A204.1 (cell line): Measurements from ENCODE around the gene MANSC4.

Experiments
- FAIRE-seq: peaks from 2 replicates; lab custom pipeline; 2012; peaks lifted over from hg19 to GRCh38; lab: Jason Lieb, UNC

MANSC4 gene

DNA sequence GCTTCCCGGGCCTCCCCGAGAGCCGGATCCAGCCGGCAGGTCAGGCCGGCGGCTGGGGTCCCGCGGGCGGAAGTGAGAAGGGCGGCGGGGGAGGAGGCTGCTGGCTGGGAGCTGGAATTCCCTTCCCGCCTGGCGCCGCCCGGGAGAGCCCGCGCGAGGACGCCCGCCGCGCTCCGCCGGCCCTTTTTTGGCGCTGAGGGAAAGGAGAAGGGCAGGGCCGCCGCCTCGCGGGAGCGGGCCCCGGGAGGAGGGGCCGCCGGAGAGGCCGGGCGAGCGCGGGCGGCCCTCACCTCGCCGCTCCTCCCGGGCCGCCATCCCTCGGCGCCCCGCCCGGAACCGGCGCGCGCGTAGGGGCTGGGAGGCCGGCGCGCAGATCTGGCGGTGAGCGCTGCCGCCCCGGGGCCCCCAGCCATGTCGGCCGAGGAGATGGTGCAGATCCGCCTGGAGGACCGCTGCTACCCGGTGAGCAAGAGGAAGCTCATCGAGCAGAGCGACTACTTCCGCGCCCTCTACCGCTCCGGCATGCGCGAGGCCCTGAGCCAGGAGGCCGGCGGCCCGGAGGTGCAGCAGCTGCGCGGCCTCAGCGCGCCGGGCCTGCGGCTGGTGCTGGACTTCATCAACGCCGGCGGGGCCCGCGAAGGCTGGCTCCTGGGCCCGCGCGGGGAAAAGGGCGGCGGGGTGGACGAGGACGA, at the start of gene MANSC4, which contains the start of gene KLHL42:
Gene MANSC4 (minus strand): TSS at position 317 of the 692 bp plus-strand sequence. CDS start 8,960 bp downstream, outside the sequence.
Gene KLHL42 (plus strand): TSS at position 314 of the 692 bp plus-strand sequence. CDS start 98 bp downstream, at position 412.
- FAIRE-seq = no peak

DNA sequence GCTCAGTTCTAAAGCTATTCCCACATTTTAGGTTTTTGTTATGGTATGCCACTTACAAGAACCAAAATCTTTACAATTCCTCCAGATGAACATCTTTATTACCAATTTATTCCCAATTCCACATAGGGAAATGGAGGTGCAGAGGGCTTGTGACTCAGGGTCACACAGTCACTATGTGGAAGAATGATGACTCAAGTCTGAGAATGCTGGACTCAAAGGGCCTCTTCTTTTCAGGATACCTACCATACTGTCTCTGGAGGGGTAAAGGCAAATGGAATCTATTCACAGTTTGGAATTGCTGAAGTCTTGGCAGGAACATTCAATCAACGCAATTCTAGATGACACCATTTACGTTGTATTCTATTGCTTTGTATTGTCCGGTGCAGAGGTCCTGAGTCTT, 48.2 kb upstream of the MANSC4 start:
- no peak for FAIRE-seq

DNA sequence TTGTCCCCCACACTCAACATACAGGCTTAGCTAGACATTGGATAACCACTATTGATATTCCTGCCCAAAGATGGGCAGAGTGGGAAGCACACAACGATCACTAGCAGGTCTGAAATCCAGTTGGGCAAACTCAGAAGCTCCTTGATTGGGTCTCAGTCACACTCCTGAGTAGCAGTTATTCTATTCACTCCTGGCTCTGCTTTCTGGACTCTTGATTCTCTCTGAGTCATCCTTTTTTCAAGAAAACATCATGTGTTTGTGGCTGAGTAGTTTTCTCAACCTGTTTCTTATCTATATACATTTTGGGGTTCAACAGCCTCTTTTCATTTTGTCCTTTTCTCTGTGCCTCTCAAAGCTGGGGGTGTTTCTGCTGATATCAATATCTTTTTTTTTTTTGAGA, 46.0 kb upstream of the MANSC4 start:
- no peak for FAIRE-seq

DNA sequence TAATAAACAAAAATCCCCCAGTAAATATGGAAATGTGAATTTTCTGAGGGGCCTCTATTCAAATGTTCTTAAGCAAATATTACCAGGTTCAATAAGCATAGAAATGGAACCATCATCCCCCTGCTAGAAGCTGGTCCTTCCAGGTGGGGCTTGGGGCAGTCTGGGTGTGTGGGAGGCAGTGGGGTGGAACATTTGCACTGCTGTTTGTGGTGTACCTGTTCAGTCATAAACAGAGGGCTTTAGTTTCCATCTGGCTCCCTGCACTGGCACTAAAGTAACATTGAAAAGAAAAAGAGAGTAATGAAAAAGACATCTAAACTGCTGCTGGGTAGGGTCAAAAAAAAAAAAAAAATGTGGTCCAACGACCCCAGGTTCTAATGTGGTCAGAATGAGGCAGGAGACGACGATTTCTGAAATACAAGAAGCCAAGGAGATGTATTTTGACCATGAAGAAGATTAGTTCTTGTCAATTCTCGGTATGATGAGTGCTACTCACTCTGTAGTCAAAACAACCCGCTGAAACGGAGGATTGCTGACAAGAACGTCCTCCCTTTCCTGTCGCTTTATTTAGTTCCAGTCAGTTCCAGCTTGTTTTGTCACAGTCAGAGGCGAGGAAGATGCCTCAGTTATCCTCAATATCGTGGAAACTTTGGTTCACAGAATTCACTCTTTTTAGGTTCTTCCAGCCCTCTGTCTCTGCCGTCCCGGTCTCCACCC, 44.2 kb upstream of the MANSC4 start:
- FAIRE-seq = no peak

DNA sequence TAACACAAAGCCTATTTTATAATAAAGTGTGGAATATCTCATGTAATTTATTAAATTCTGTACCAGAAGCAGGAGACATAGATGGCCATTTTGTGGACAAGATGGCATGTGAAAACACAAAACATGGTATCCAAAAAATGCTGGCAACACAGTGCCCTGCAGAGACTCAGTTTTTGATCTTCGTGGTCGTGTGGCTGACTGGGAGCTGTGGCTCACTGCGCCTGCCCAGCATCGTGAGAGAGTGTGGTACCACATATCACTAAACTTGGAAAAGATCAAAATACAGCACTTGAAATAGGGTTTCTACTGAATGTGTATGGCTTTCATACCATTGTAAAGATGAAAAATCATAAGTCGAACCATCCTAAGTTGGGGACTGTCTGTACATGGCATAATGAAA, 43.0 kb upstream of the MANSC4 start:
- FAIRE-seq = no peak

DNA sequence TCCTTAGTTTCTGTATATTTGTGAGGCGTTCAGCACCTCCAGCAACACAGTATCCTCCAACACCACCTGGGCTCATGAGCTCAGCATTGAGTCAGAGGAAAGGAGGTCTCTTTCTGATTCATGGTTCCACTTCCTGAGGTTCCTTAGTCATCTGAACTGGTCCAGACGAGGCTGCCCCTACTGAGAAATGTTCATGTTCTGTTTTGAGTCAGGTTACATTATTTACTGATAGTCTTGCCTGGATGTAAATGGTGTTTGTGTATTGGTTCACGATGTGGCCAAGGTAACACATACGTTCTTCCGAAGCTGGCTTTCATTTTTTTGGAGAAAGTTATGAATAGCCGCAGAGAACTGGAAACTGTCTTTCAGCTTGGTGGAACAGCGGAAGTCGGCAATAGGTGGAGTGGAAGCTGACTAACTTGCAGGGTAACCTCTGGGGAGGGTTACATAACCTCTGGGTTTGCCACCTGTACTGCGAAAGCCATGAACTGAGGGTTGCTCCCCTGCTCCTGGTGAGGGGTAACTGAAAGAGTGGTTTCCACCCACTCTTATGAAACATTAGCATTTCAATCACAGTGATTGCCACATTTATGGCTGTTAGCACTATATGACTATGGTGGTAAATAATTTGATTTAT, 42.2 kb upstream of the MANSC4 start:
- FAIRE-seq = no peak

DNA sequence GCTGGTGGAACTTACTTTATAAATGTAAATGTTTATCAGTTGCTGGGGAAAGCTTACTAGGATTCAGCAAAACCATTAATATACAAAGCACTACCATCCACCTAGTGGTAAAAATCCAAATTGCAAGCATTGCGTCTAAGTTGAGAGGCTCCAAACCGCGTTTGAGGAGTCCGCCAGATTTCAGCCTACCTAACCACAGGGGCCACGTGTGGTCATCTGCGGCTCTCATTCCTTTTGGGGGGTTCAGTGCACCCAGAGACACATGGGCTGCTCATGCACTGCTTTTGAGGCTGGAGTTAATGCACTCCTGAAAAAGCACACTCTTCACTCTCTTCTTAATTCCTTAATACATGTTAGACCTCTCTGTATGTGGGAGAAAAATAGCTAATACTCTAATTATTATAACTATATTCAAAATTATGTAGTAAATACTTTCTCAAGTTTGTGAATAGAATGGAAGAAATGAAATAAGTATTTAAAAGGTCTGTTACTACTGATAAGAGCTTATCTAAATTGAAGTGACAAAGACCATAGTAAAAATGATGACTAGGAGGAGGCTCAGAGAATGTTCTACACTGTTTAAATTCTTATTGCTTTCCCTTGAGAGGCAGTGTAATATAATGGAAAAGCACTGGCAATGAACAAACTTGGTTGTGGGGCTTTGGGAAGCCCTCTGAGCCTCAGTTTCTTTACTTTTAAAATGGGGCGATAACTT, 41.4 kb upstream of the MANSC4 start:
- FAIRE-seq = peak; percentile 80

DNA sequence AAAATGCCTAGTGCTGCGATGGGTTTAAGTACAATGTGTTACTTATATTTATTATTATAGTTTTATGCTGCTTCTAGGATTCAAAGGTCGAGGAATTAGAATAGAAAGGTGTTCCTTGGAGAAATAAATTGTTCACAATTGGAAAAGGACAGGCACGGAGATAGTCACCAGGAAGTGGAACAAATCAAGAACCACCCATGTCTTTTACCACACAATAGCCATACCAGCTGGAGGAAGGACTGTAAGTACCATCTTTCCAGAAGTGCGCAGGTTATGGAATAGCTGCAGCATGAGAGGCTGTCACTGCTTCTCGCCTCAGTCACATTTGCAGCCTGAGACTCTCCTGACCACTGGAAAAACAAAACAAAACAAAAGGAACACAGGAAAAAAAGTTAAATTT, 40.5 kb upstream of the MANSC4 start:
- no peak for FAIRE-seq

DNA sequence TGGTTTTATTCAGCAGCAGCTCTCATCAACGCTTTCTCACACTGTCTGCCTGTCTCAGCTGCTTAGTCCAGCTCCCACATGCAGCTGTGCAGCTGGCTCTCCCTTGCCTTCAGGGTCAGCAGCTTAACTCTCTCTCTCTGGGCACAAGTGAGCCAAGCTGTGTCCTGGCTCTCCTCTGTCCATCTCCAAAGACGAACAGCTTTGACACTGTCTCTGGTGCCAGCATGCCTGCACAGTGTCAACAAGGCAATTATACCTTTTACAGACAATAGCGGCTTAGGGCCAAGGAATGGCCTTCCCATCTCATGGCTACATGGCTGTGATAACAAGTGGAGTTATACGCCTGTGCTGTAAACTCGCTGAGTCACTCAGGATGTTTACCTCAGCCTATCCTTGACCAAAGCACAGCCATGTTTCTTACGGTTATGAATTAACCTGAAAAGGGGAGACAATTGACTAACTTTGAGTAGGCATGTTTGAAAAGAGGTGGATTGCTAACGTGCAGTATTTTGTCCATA, 38.4 kb upstream of the MANSC4 start:
- no peak for FAIRE-seq

DNA sequence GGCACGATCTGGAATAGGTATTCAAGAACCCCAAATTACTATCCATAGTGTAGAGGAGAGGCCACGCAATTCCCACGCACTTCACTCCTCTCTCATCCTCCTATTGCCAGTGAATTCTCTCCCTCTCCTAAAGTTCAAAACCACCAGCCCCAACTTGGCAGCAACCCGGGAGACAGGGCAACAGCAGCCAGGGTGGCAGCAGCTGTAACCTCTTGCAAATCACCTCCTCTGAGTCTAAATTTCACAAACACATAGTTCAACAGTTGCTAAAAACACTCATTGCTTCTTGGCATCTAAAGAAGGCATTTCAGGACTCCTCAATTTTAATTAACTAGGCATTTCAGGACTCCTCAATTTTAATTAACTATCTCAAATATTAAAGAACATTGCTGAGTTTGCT, 37.7 kb upstream of the MANSC4 start:
- no peak for FAIRE-seq

DNA sequence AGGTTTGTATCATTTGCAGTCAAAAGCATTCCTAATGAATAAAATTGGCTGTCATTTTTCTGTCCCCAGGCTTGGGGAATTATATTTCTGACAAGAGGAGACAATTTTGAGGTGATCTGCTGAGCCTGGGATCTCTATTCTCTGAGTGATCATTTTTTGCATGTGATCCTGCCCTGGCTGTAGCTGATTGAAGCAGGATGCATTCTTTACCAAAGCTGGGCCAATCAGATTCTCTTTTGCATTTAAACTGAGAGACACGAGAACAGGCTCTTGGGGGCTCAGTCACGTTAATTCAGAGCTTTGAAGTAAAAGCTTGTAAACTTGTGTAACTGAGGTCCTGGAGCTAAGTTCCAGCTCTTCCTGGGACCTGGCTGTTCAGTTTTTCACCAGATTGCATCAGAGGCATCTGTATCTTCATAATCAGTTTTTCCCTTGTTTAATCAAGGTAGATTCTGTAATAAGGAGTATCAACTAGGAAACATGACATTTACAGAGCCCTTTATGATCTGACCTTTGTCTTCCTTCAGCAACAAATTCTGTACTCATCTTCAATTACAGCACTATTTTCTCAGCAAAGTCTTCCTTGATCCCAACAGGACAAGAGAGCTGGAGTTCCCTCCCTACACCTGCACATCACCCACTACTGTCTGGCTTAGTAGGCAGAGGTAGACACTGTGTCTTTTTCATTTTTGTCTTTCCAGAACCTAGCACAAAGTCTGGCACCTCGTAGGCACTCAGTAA, 35.0 kb upstream of the MANSC4 start:
- FAIRE-seq = no peak

DNA sequence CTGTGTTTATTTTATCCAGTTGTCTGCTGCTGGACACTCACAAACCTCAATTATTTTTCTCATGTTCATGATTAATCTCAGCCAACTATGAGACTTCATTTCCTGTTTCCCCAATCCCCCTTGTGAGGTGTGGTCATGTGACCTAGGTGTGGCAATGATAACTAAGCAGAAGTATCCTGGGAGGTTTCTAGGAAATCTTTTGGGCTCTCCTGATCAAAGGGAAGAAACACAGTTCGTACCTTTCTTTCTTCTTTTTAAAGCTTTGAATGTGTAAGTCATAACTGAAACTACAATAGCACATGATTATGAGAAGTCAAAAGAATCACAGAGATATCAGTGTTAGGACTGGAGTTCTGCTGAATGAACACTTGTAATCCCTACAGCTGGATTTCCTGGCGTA, 34.4 kb upstream of the MANSC4 start:
- no peak for FAIRE-seq

DNA sequence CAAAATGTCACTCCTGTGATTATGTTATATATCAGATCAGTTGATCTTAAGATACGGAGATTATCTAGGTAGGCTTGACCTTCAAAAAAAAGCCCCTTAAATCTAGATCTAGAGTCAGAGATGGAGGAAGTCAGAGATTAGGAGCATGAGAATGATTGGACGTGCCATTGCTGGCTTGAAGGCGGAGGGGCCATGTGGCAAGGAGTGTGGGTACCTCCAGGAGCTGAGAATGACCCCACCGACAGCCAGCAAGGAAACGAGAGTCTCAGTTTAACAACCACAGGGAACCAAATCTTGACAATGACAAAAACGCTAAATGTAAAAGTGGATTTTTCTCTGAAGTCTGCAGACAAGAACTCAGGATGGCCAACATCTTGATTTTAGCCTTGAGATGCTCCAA, 32.5 kb upstream of the MANSC4 start:
- FAIRE-seq = no peak

DNA sequence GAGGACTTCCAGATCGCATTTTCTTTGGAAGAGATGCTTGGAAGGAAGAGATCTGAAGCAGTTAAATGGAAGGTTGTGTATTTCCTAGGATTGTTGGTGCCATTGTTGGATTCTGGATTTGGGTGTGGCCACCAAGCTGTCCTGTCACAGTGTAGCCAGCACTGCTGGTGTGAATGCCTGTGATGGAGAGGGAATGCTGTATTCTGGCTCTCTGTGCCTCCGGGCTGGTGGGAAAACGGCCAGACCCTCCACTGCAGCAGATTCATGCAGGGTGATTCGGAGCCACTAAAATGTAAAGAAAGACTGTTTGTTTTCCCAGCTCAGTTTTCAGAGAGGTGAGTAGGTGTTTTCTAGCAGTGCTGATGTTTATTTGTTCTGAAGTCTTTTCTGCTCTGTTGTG, 30.7 kb upstream of the MANSC4 start:
- no peak for FAIRE-seq

DNA sequence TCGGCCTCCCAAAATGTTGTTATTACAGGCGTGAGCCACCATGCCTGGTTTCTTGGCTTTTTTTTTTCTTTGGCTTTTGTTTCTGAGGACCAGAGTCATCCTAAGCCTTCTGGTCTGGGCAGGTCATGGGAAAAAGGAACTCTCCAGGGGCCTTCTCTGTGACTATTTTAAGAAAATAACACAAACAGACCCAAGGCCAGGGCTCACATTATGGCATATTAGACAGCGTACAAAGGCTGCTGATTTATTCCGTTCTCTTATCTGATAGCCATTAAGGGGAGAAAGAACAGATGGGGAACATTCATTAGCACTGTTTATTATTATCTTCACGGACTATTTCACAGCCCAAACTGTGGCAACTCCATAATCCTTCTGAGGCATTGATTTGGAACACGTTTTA, 28.8 kb upstream of the MANSC4 start:
- FAIRE-seq = no peak

DNA sequence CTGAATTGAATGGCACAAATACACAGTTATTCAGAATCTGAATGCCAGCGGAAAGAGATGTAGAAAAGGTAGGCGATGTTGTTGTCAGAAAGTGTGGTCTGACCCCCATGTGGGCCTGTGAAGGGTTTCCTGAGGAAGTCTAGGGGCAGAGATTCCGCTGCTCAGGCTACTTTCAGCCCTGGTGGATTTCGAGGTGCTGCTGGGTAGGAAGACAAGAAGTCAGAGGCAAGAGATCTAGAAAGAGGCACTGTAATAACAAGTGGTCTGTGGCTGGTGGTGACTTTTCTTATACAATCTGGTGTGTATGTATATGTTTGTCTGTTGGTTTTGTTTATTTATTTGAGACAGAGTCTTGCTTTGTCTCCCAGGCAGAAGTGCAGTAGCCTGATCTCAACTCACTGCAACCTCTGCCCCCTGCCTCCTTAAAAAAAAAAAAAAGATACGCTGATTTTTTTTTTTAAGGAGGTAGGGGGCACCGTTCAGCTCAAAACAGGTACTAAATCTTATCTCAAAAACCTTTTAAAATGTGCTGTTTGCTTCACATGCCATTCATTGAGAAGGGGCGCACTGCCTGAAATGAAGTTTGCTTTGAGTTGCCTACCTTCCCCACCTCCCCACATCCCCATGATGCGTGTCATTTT, 27.1 kb upstream of the MANSC4 start:
- FAIRE-seq = no peak

DNA sequence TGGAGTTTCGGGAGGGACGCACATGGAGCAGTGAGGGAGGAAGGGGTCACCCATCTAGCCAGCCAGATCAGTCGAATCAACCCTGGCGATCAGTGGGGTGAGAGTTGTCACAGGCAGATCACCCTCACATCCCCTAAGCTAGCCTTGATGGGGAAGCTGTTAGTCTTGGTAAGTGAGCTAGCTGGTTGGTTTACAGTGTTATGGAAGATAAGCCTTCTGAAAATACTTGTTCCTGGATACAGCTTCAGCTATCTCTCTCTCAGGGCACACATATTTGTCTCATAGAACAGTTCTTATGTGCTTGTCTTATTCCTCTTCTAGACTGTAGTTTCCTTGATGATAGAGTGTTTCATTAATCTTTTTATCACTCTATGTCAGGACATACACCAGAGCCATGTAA, 26.2 kb upstream of the MANSC4 start:
- no peak for FAIRE-seq

DNA sequence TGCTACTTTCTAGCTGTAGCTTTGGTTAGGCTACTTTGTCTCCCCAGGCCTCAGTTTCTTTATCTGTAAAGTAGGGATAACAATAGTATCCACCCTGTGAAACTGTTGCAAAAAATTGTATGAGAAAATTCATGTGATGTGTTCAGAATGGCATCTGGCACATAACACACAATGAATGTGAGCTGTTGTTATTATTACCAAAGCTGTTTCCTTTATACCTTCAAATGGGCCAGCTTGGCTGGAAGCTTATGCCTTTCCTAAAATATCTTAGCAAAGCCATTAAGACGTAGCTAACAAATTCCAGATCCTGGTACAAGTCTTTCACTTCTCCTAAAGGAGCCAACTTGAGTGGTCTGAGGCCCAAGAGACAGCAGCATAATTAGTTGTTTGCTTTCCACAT, 25.2 kb upstream of the MANSC4 start:
- no peak for FAIRE-seq

DNA sequence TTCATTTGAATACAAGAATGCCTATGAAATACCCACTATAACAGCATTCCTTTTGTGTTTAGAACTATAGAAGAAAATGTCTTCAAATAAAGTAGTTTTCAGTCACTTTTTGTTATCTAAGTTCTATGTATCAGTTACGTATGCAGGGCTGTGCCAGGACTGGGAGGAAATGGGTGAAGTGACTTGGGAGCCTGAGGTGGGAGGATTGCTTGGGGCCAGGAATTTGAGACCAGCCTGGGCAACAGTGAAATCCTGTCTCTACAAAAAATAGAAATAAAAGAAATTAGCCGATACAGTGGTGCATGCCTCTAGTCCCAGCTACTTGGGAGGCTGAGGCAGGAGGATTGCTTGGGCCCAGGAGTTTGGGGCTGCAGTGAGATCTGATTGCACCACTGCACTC, 22.9 kb upstream of the MANSC4 start:
- FAIRE-seq = no peak

DNA sequence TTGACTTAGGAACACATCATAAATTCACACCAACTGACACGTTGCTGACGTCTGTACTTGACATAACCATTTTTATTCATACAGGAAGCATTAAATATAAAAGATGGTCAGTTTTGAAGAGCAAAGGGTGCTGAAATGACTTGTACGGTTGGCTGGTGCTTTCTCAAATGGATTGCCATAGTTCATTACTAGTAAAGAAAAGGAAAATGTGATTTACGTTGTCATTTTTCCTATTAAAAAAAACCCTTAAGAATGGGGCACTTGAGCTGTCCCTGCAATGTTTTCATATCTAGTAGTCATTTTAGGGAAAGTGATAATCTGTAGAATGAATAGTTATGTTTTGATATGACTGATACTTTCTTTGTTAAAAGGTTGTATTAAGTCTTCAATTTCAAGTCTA, 22.5 kb upstream of the MANSC4 start:
- no peak for FAIRE-seq

DNA sequence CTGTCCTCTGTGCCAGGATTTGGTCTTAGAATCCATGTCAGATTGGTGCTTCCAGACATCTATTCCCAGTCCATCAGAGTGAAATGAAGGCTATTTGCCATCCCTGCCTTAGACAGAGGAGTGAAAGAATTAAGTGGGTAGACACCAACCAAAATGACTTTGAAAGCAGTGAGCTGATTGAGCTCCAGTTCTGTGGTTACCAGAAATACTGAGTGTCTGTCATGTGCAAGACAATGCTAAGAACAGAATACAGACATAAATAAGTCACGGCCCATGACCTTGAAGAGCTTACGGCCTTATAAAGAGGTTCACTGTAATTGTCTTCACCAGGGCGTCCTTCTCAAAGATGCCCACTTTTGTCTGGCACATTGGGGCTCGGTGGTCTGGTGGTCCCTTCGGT, 21.6 kb upstream of the MANSC4 start:
- no peak for FAIRE-seq
